ENCODE measurements around the gene FCAMR. TPM values are rescaled to one million over a fixed set of nuclear protein-coding genes. Genes with fewer than 3 reads are reported as not detected.

Gene FCAMR
- total and polyA plus RNA-seq, 2 experiments from 2014 or later = not detected

DNA sequence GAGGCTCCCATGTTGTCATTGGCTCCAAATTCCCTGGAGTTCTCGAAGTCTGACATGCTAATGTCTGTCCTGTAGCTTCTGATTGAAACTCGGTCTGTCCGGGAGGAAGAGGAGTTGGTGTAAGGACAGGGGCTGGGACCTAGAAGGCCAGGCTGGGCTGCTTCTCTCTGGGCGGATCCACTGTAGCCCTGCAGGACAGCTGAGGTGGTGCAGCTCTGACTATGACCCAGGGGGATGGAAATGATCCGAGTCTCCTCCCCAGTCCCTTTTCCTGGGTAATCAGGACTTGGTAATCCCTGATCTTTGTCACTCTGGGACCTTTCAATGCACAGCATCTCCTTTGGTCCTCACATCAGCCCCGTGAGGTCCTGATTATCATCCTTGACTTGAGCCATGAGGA lies 38.6 kb downstream of the FCAMR start:
- Histone ChIP-seq H3K36me3 (ENCODE audit: low read depth) (no peaks in the 10 kb centered on the region), H3K4me1 (ENCODE audit: insufficient read depth) (no peaks in the 10 kb centered on the region), H4K20me1 (ENCODE audit: insufficient read depth) (no peaks in the 10 kb centered on the region), H3K27me3 (replicated peaks; ENCODE audit: insufficient read depth) (0 out of 2 replicates have a peak, but pooled peaks cover 5% of the 10 kb centered on the region), H3K9me2 (ENCODE audit: insufficient read depth) (no peaks in the 10 kb centered on the region), H3F3A (ENCODE audit: insufficient read depth) (no peaks in the 10 kb centered on the region), H3K9me3 (ENCODE audit: low read depth) (no peaks in the 10 kb centered on the region), H3K4me3 (no peak overlapping the region), H3K4me2 (ENCODE audit: unreplicated experiment) (no peak overlapping the region), H2AFZ (no peak overlapping the region), H3K79me2 (ENCODE audit: insufficient read depth) (no peaks in the 10 kb centered on the region), H3K27ac (no peak overlapping the region), H3K9ac (no peak overlapping the region)
- in situ Hi-C loops (cut with MboI) = no loop called here
- 76 to 87% methylated on average over 6 of the region's 6 CpGs for WGBS, 2 experiments (ENCODE audit: low coverage in 1 of 2, low lambda C conversion rate in 2 of 2, missing lambda C conversion rate in 2 of 2)
- DNase-seq = no peak
- TF ChIP-seq EZH2phosphoT487 (IDR thresholded peaks at IDR 0.05; ENCODE audit: insufficient read depth, low read depth) (no peak), EZH2 (IDR thresholded peaks at IDR 0.05; ENCODE audit: insufficient read depth, poor library complexity, severe bottlenecking) (no peak)

DNA sequence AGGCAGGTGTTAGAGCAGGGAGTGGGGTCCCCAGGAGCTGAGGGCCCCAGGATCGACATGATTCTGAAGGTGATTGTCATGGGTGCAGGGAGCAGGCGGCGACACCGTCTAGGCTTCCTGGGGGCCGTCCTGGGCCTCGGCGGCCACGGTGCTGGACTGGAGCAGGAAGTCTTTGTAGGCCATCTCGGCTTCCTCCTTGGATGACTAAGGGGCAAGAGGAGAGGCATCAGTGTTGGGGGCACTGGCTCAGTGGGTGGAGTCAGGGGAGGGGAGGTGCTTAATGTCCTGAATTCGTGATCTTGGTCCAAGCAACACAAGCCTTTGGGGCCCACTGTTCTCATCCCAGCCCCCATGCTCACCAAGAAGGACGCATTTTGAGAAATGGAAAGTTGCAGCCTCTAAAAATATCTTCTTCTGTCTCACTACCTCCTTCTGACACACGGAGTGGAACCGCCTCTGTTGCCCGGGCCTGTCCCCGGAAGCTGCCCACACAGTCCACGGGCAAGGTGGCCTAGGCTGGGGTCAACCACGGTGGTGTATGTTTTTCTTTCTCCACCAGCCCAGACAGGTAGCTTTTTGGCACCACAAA lies 40.0 kb downstream of the FCAMR start:
- no peaks in the 10 kb centered on the region for H3F3A ChIP-seq (ENCODE audit: insufficient read depth)
- no peak overlapping the region for H3K4me2 ChIP-seq (ENCODE audit: unreplicated experiment)
- DNase-seq = no peak
- H2AFZ ChIP-seq = no peak overlapping the region
- no peaks in the 10 kb centered on the region for H4K20me1 ChIP-seq (ENCODE audit: insufficient read depth)
- no peaks in the 10 kb centered on the region for H3K36me3 ChIP-seq (ENCODE audit: low read depth)
- H3K4me3 ChIP-seq = no peak overlapping the region
- no peaks in the 10 kb centered on the region for H3K9me3 ChIP-seq (ENCODE audit: low read depth)
- in situ Hi-C loops (cut with MboI) = no loop called here
- TF ChIP-seq EZH2phosphoT487 (IDR thresholded peaks at IDR 0.05; ENCODE audit: insufficient read depth, low read depth) = no peak
- TF ChIP-seq EZH2 (IDR thresholded peaks at IDR 0.05; ENCODE audit: insufficient read depth, poor library complexity, severe bottlenecking) = no peak
- no peak overlapping the region for H3K9ac ChIP-seq
- H3K27ac ChIP-seq = no peak overlapping the region
- no peaks in the 10 kb centered on the region for H3K9me2 ChIP-seq (ENCODE audit: insufficient read depth)
- WGBS, 2 experiments (ENCODE audit: low coverage in 1 of 2, low lambda C conversion rate in 2 of 2, missing lambda C conversion rate in 2 of 2) = 71 to 76% methylated on average over 17 of the region's 17 CpGs
- H3K27me3 ChIP-seq (replicated peaks; ENCODE audit: insufficient read depth) = no peaks in the 10 kb centered on the region
- H3K79me2 ChIP-seq (ENCODE audit: insufficient read depth) = no peaks in the 10 kb centered on the region
- H3K4me1 ChIP-seq (ENCODE audit: insufficient read depth) = no peaks in the 10 kb centered on the region

DNA sequence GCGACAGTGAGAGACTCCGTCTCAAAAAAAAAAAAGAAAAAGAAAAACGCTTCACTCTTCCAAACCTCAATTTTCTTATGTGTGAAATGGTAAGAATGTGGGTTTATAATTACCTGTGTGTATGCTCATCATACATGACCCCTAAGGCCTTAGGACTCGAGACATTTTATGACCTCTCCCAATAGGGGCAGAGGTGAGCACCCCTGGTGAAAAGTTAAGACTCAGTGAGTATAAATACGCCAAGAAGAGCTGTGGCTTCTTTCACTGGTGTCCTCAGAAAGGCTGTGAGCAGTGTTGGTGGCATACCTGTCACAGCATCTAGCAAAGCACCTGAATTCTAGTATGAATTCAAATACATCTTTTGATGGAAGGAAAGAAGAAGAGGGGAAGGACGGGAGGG lies 40.7 kb downstream of the FCAMR start:
- H3K27me3 ChIP-seq (replicated peaks; ENCODE audit: insufficient read depth) = no peaks in the 10 kb centered on the region
- H3K4me3 ChIP-seq = no peak overlapping the region
- in situ Hi-C loops (cut with MboI) = no loop called here
- no peak overlapping the region for H3K9ac ChIP-seq
- H2AFZ ChIP-seq = no peak overlapping the region
- H3K79me2 ChIP-seq (ENCODE audit: insufficient read depth) = no peaks in the 10 kb centered on the region
- 81 to 84% methylated on average over 6 of the region's 6 CpGs for WGBS, 2 experiments (ENCODE audit: low coverage in 1 of 2, low lambda C conversion rate in 2 of 2, missing lambda C conversion rate in 2 of 2)
- no peaks in the 10 kb centered on the region for H4K20me1 ChIP-seq (ENCODE audit: insufficient read depth)
- H3K4me1 ChIP-seq (ENCODE audit: insufficient read depth) = no peaks in the 10 kb centered on the region
- H3K27ac ChIP-seq = no peak overlapping the region
- no peak overlapping the region for H3K4me2 ChIP-seq (ENCODE audit: unreplicated experiment)
- H3K9me3 ChIP-seq (ENCODE audit: low read depth) = no peaks in the 10 kb centered on the region
- TF ChIP-seq EZH2phosphoT487 (IDR thresholded peaks at IDR 0.05; ENCODE audit: insufficient read depth, low read depth) = no peak
- no peak for TF ChIP-seq EZH2 (IDR thresholded peaks at IDR 0.05; ENCODE audit: insufficient read depth, poor library complexity, severe bottlenecking)
- H3K36me3 ChIP-seq (ENCODE audit: low read depth) = no peaks in the 10 kb centered on the region
- no peak for DNase-seq
- no peaks in the 10 kb centered on the region for H3F3A ChIP-seq (ENCODE audit: insufficient read depth)
- no peaks in the 10 kb centered on the region for H3K9me2 ChIP-seq (ENCODE audit: insufficient read depth)

DNA sequence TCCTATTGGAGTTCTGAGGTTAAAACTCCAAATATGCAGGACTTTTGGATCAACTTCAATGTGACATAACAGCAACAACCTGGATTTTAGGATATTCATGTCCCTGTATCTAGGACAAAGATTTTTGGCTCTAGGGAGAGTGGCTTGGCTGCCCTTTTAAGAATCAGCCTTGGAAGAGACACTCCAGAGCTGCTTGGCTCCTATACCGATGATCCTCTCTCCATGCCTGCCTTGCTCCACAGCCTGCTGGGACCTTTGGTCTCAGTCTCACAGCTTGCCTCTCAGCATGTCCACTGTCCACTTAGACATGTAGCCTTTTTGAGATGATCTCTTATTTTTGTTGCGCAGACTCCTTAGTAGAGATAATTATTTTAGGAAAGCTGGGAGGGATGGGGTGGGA lies 44.0 kb downstream of the FCAMR start:
- H3K4me3 ChIP-seq = no peak overlapping the region
- no peak for TF ChIP-seq EZH2phosphoT487 (IDR thresholded peaks at IDR 0.05; ENCODE audit: insufficient read depth, low read depth)
- TF ChIP-seq EZH2 (IDR thresholded peaks at IDR 0.05; ENCODE audit: insufficient read depth, poor library complexity, severe bottlenecking) = no peak
- H3K4me1 ChIP-seq (ENCODE audit: insufficient read depth) = no peaks in the 10 kb centered on the region
- H3K79me2 ChIP-seq (ENCODE audit: insufficient read depth) = no peaks in the 10 kb centered on the region
- no peak overlapping the region for H3K27ac ChIP-seq
- no peak for DNase-seq
- no peaks in the 10 kb centered on the region for H3K9me3 ChIP-seq (ENCODE audit: low read depth)
- WGBS, 2 experiments (ENCODE audit: low coverage in 1 of 2, low lambda C conversion rate in 2 of 2, missing lambda C conversion rate in 2 of 2) = 80 to 82% methylated on average over 2 of the region's 2 CpGs
- H3K4me2 ChIP-seq (ENCODE audit: unreplicated experiment) = no peak overlapping the region
- H3K36me3 ChIP-seq (ENCODE audit: low read depth) = no peaks in the 10 kb centered on the region
- no peaks in the 10 kb centered on the region for H4K20me1 ChIP-seq (ENCODE audit: insufficient read depth)
- no peaks in the 10 kb centered on the region for H3K9me2 ChIP-seq (ENCODE audit: insufficient read depth)
- H2AFZ ChIP-seq = no peak overlapping the region
- no peak overlapping the region for H3K9ac ChIP-seq
- H3K27me3 ChIP-seq (replicated peaks; ENCODE audit: insufficient read depth) = no peaks in the 10 kb centered on the region
- in situ Hi-C loops (cut with MboI) = no loop called here
- H3F3A ChIP-seq (ENCODE audit: insufficient read depth) = no peaks in the 10 kb centered on the region

All from GM23248 (cell line).